GM13976 (cell line): ENCODE measurements around the gene EEFSEC.

Source experiments
- DNase-seq: peaks from one replicate; pipeline ENCODE4 v3.0.0; 2012; ENCODE audit warnings: low spot score
- in situ Hi-C: fragments of 300-500 bp; cut with MboI; formaldehyde crosslinking; loops from one replicate; pipeline ENCODE4 v1.12.0; 2022; ENCODE audit warnings: low sequenced_read_pairs, mixed read lengths, inconsistent platforms; ENCODE audit not compliant: unreplicated experiment
- TF ChIP-seq, protein P1 (sequence below): IDR thresholded peaks from 2 replicates; pipeline ENCODE4 v1.5.1; 2012; ENCODE audit warnings: borderline replicate concordance, mild to moderate bottlenecking; ENCODE audit not compliant: insufficient read depth; ENCODE audit errors: extremely low read depth, missing control alignments, control extremely low read depth

The EEFSEC gene

DNA sequence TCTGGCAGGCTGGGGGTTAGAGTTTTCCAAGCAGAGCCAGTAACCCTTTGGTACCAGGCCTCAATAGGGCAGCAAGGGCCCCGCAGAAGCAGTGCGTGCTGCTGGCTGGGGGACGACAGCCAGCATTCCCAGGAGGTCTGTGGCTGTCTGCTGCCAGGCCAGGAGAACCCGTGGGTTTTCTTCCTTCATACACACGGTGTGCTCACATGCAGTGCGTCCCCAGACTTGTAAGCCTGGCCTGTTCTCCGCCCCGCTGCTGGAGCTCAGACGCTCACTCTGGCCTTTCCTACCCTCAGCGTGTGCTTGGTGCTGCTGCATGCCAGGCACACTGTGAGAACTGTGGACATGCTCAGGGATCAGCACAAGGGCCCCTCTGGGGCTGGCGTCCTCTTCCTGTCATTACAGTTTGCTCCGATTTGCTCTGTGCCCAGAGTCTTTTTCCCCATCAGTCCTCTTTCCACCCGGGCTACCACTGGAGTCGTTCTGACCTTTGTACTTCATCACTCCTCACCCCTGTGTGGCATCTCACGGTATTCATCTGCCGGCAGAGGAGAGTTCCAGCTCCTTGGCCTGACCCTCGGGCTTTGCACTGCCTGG is 163.9 kb downstream of the EEFSEC start:
- TF ChIP-seq, protein P1, sequence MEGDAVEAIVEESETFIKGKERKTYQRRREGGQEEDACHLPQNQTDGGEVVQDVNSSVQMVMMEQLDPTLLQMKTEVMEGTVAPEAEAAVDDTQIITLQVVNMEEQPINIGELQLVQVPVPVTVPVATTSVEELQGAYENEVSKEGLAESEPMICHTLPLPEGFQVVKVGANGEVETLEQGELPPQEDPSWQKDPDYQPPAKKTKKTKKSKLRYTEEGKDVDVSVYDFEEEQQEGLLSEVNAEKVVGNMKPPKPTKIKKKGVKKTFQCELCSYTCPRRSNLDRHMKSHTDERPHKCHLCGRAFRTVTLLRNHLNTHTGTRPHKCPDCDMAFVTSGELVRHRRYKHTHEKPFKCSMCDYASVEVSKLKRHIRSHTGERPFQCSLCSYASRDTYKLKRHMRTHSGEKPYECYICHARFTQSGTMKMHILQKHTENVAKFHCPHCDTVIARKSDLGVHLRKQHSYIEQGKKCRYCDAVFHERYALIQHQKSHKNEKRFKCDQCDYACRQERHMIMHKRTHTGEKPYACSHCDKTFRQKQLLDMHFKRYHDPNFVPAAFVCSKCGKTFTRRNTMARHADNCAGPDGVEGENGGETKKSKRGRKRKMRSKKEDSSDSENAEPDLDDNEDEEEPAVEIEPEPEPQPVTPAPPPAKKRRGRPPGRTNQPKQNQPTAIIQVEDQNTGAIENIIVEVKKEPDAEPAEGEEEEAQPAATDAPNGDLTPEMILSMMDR: no peak
- no peak for DNase-seq
- in situ Hi-C loops: no loop called here

DNA sequence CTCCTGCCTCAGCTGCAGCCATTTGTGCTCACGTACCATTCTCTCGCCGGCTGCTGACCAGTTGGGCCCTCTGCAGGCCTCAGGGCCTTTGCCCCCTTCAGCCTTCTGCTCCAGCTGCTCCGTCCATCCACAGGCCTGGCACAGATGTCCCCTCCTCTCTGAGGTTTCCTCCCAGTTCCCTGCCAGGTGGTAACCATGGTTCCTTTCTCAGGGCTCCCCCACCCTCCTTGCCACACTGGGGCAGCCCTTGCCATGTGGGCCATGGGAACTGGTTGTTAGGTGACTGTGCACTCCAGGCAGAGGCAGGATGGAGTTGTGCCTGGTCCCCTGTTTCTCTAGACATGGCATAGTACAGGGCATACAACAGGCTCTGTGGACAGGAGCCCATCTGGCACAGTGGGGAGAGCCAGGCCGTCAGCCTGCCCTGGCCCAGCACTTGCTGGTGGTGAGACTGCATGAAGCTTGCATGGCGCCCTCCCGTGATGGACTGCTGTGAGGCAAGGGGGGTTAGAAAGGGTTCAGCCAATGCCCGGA is 164.5 kb downstream of the EEFSEC start:
- in situ Hi-C loops: no loop called here
- no peak for DNase-seq
- TF ChIP-seq, protein P1: no peak

DNA sequence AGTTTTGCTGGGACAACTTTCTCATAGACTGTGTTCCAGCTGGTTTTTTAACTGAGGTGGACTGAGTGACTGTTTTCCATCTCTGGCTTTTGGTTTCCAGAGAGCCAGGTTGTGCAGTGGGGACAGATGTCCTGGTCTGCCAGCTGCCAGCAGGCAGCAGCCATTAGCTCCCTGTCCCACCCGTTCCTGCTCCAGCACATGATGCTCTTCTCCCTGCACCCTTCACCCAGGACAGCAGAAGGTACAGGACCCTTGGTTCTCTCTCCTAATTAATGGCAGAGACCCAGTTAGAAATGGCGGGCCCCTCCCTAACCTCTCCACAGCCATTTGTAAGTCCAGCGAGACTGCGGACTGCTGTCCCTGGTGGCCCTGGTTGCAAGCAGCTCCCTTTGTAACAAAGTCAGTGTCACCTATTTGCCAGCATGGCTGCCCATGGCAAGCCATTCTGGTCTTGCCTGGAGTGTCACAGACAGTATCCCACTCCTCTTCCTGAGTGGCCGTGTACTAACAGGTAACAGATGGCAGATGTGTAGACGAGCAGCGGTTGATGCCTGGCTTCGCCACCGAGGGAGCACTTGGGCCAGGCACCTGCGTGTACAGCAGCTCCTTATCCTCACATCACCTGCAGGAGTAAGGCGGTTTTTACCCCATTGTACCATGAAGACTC is 165.1 kb downstream of the EEFSEC start:
- DNase-seq: no peak
- in situ Hi-C loops: no loop called here
- TF ChIP-seq, protein P1: no peak

DNA sequence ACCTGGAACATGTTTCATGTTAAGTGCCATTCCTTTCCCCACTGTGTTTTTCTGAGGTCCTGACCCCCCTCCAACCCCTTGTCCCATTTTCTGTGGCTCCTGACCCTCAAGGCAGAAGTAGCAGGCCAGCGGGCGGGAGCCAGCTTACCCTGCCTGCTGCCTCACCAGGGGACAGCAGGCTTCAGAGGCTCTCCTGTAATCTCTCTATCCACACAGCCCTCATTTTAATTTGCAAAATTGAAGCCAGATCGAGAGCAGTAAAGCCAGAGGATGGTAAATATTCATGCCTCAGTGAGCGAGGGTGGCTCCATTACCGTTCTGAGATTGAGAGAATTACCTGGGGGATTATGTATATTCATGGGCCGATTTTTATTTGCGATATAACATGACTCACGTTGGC is 165.8 kb downstream of the EEFSEC start:
- in situ Hi-C loops: no loop called here
- DNase-seq: no peak
- TF ChIP-seq, protein P1: no peak

DNA sequence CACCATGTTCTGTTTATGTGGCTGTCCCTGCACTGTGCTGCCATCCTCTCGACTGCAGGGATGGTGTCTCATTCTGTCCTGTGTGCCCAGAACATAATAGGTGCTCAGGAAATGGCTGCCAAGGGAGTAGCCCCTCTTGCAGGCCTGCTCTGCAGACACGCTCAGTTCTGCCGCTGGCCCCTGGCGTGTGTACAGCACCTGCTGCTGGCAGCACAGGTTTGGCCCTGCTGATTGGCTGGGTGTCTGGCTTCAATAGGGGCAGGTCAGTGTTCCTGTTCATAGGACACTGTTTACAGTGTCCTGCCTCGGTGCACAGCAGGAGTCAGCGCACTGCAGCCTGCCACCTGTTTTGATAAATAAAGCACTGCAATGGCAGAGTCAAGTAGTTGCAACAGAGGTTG is 166.5 kb downstream of the EEFSEC start:
- TF ChIP-seq, protein P1: no peak
- in situ Hi-C loops: no loop called here
- DNase-seq: no peak

DNA sequence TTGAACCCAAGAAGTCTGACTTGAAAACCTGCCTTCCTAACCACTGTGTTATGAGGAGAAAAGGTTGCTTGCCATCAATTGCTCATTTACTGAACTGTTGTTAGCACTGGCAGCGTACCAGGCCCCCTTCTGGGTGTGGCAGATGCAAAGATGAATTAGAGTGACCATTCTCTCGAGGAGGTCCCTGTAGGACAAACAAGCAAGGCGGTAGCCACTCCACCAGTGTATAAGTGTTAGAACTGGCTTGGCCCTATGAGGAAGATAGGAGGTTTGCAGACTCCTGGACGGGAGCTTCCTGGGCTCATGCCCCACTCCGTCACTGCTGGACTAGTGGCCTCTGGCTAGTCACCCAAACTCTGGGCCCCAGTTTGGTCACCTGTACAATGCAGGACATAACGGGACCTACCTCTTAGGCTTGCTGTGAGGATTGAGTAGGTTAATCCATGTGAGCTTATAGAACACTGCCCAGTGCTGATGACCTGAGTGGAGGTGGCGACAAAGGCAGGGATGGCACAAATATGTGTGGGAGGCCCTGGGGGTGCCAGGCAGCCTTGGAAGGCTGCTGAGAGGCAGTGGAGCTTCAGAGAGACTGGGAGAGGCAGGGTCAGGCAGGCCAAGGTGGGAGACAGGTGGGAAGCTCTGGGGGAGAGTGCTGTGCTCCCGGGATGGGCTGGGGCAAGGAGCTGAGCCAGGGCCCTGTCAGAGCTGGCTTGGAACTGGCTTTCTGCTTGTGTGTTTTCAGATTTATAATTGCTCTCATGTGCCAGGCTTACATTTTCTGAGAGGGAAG is 167.5 kb downstream of the EEFSEC start:
- in situ Hi-C loops: no loop called here
- DNase-seq: no peak
- TF ChIP-seq, protein P1: no peak
